Measurements from ENCODE around the gene SPAG16. TPM values are rescaled to one million over a fixed set of nuclear protein-coding genes. Genes with fewer than 3 reads are reported as not detected.

Gene SPAG16
- total RNA-seq, 1 donor from 2014 or later = 16.7 TPM

DNA sequence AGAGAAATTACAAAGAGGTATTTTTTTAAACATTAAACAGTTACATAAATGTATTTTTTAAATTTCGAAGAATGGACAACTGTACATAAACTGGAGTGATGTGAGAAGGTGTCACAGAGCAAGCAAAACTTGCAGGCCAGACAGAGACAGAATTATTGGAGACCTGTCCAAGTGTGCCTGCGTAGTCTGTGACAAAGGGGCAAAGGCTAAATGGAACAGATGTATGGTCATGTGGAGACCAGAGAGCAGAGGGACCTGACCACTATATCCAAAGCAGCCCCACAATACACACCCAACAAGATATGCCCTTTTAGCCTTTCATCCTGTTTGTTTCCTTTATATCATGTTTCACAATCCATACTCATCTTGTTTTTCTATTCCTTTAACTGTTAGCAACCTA lies 901.3 kb downstream of the SPAG16 start:
- no peaks in the 10 kb centered on the region for H3K79me2 ChIP-seq (ENCODE audit: insufficient read depth, low read length)
- no peak overlapping the region for H3K4me3 ChIP-seq (ENCODE audit: insufficient read depth, low read depth, low read length)
- no peaks in the 10 kb centered on the region for H3K36me3 ChIP-seq (ENCODE audit: insufficient read depth, low read length)
- TF ChIP-seq EZH2 (IDR thresholded peaks at IDR 0.05; ENCODE audit: insufficient read depth, low read length) = no peak
- TF ChIP-seq, protein P1, sequence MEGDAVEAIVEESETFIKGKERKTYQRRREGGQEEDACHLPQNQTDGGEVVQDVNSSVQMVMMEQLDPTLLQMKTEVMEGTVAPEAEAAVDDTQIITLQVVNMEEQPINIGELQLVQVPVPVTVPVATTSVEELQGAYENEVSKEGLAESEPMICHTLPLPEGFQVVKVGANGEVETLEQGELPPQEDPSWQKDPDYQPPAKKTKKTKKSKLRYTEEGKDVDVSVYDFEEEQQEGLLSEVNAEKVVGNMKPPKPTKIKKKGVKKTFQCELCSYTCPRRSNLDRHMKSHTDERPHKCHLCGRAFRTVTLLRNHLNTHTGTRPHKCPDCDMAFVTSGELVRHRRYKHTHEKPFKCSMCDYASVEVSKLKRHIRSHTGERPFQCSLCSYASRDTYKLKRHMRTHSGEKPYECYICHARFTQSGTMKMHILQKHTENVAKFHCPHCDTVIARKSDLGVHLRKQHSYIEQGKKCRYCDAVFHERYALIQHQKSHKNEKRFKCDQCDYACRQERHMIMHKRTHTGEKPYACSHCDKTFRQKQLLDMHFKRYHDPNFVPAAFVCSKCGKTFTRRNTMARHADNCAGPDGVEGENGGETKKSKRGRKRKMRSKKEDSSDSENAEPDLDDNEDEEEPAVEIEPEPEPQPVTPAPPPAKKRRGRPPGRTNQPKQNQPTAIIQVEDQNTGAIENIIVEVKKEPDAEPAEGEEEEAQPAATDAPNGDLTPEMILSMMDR (IDR thresholded peaks at IDR 0.05; ENCODE audit: insufficient read depth, low read depth, low read length) = no peak
- H3K4me1 ChIP-seq (ENCODE audit: insufficient read depth, low read length) = no peaks in the 10 kb centered on the region
- no peak overlapping the region for H3K9ac ChIP-seq (ENCODE audit: low read length)
- no peaks in the 10 kb centered on the region for H3K9me3 Mint-ChIP-seq (ENCODE audit: unreplicated experiment)
- H4K20me1 ChIP-seq (ENCODE audit: insufficient read depth, low read length) = no peaks in the 10 kb centered on the region
- no peaks in the 10 kb centered on the region for H3K4me1 Mint-ChIP-seq (ENCODE audit: low read depth, unreplicated experiment)
- FAIRE-seq (no peak), DNase-seq (ENCODE audit: low read depth) (no peak)
- no peak overlapping the region for H2AFZ ChIP-seq (ENCODE audit: low read depth, low read length)
- H3K27ac Mint-ChIP-seq (ENCODE audit: unreplicated experiment) = no peak overlapping the region
- H3K27me3 ChIP-seq (ENCODE audit: insufficient read depth, low read length) = no peaks in the 10 kb centered on the region
- H3K9me3 ChIP-seq (ENCODE audit: insufficient read depth, low read depth, low read length) = no peaks in the 10 kb centered on the region
- H3K27ac ChIP-seq (ENCODE audit: low read depth, low read length) = no peak overlapping the region
- no peaks in the 10 kb centered on the region for H3K36me3 Mint-ChIP-seq (ENCODE audit: low read depth, unreplicated experiment)
- no peak overlapping the region for H3K4me3 Mint-ChIP-seq (ENCODE audit: unreplicated experiment)
- no peaks in the 10 kb centered on the region for H3K27me3 Mint-ChIP-seq (ENCODE audit: low read depth, unreplicated experiment)
- H3K4me2 ChIP-seq (ENCODE audit: low read length) = no peak overlapping the region

DNA sequence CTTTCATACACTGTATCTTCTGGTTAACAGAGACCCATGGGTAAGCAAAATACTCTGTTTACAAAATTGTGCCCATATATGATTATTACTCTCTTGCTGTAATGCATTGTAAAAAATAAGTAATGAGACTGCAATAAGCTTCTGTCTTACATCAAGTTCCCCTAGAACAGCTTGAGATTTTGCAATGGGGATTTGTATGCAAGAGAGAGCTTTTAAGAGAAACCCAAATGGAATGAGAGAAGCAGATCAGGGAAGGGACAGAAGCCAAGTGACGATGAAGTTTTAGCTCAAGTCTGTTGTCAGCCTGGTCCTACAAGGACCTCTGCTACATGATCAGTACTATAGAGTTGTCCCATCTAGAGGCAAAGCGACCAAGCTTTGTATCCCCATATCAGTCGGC lies 908.4 kb downstream of the SPAG16 start:
- no peaks in the 10 kb centered on the region for H3K36me3 ChIP-seq (ENCODE audit: insufficient read depth, low read length)
- no peak overlapping the region for H2AFZ ChIP-seq (ENCODE audit: low read depth, low read length)
- no peaks in the 10 kb centered on the region for H3K79me2 ChIP-seq (ENCODE audit: insufficient read depth, low read length)
- no peaks in the 10 kb centered on the region for H3K9me3 Mint-ChIP-seq (ENCODE audit: unreplicated experiment)
- no peak overlapping the region for H3K27ac Mint-ChIP-seq (ENCODE audit: unreplicated experiment)
- no peak overlapping the region for H3K9ac ChIP-seq (ENCODE audit: low read length)
- H3K9me3 ChIP-seq (ENCODE audit: insufficient read depth, low read depth, low read length) = no peaks in the 10 kb centered on the region
- H3K27me3 Mint-ChIP-seq (ENCODE audit: low read depth, unreplicated experiment) = no peaks in the 10 kb centered on the region
- no peak overlapping the region for H3K4me3 ChIP-seq (ENCODE audit: insufficient read depth, low read depth, low read length)
- TF ChIP-seq EZH2 (IDR thresholded peaks at IDR 0.05; ENCODE audit: insufficient read depth, low read length) = no peak
- TF ChIP-seq, protein P1 (IDR thresholded peaks at IDR 0.05; ENCODE audit: insufficient read depth, low read depth, low read length) = no peak
- DNase-seq (ENCODE audit: low read depth) (no peak), FAIRE-seq (no peak)
- no peak overlapping the region for H3K4me2 ChIP-seq (ENCODE audit: low read length)
- H3K36me3 Mint-ChIP-seq (ENCODE audit: low read depth, unreplicated experiment) = no peaks in the 10 kb centered on the region
- H3K4me3 Mint-ChIP-seq (ENCODE audit: unreplicated experiment) = no peak overlapping the region
- H3K27ac ChIP-seq (ENCODE audit: low read depth, low read length) = no peak overlapping the region
- H3K27me3 ChIP-seq (ENCODE audit: insufficient read depth, low read length) = no peaks in the 10 kb centered on the region
- H3K4me1 ChIP-seq (ENCODE audit: insufficient read depth, low read length) = no peaks in the 10 kb centered on the region
- H4K20me1 ChIP-seq (ENCODE audit: insufficient read depth, low read length) = no peaks in the 10 kb centered on the region
- peaks cover 8% of the 10 kb centered on the region for H3K4me1 Mint-ChIP-seq (ENCODE audit: low read depth, unreplicated experiment)

DNA sequence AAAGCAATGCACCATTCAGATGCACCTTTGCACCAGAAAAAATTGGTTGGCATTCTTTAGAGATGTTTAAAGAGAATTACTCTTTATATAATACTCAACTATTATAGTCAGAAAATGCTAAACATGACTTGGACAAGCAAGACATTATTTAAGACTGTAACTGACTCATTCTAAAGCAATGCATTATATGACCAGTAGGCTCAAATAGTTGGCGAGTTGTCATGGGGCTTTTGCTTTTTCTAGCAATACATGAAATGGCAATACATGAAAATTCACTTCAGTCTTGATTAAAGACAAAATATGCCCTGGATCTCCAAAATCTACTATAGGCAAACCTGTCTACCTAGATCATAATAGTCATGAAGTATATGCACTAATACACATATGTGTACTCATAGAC lies 909.7 kb downstream of the SPAG16 start:
- Histone ChIP-seq H3K79me2 (ENCODE audit: insufficient read depth, low read length) (no peaks in the 10 kb centered on the region), H3K4me3 (ENCODE audit: insufficient read depth, low read depth, low read length) (no peak overlapping the region), H3K9ac (ENCODE audit: low read length) (no peak overlapping the region), H3K27me3 (ENCODE audit: insufficient read depth, low read length) (no peaks in the 10 kb centered on the region), H3K36me3 (ENCODE audit: insufficient read depth, low read length) (no peaks in the 10 kb centered on the region), H3K9me3 (ENCODE audit: insufficient read depth, low read depth, low read length) (no peaks in the 10 kb centered on the region), H4K20me1 (ENCODE audit: insufficient read depth, low read length) (no peaks in the 10 kb centered on the region), H3K27ac (ENCODE audit: low read depth, low read length) (no peak overlapping the region), H2AFZ (ENCODE audit: low read depth, low read length) (no peak overlapping the region), H3K4me1 (ENCODE audit: insufficient read depth, low read length) (no peaks in the 10 kb centered on the region), H3K4me2 (ENCODE audit: low read length) (peak overlapping the region; percentile 24)
- H3K9me3 Mint-ChIP-seq (ENCODE audit: unreplicated experiment) = no peaks in the 10 kb centered on the region
- H3K4me1 Mint-ChIP-seq (ENCODE audit: low read depth, unreplicated experiment) = peaks cover 8% of the 10 kb centered on the region
- TF ChIP-seq EZH2 (IDR thresholded peaks at IDR 0.05; ENCODE audit: insufficient read depth, low read length) = no peak
- TF ChIP-seq, protein P1 (IDR thresholded peaks at IDR 0.05; ENCODE audit: insufficient read depth, low read depth, low read length) = peak; percentile 21
- peak overlapping the region; percentile 56 for H3K27ac Mint-ChIP-seq (ENCODE audit: unreplicated experiment)
- FAIRE-seq (peak; percentile 82), DNase-seq (ENCODE audit: low read depth) (peak; percentile 74)
- no peak overlapping the region for H3K4me3 Mint-ChIP-seq (ENCODE audit: unreplicated experiment)
- H3K27me3 Mint-ChIP-seq (ENCODE audit: low read depth, unreplicated experiment) = no peaks in the 10 kb centered on the region
- H3K36me3 Mint-ChIP-seq (ENCODE audit: low read depth, unreplicated experiment) = no peaks in the 10 kb centered on the region

Measured in astrocyte (in vitro differentiated cells and primary cell).